SHP77 treated with DMSO at 0.1 percent for 48 hours (cell line): ENCODE measurements around the gene IQCC.

Source experiments
- DNase-seq: peaks from one replicate; lab custom pipeline; 2025; lab: John Stamatoyannopoulos, UW

IQCC gene

DNA sequence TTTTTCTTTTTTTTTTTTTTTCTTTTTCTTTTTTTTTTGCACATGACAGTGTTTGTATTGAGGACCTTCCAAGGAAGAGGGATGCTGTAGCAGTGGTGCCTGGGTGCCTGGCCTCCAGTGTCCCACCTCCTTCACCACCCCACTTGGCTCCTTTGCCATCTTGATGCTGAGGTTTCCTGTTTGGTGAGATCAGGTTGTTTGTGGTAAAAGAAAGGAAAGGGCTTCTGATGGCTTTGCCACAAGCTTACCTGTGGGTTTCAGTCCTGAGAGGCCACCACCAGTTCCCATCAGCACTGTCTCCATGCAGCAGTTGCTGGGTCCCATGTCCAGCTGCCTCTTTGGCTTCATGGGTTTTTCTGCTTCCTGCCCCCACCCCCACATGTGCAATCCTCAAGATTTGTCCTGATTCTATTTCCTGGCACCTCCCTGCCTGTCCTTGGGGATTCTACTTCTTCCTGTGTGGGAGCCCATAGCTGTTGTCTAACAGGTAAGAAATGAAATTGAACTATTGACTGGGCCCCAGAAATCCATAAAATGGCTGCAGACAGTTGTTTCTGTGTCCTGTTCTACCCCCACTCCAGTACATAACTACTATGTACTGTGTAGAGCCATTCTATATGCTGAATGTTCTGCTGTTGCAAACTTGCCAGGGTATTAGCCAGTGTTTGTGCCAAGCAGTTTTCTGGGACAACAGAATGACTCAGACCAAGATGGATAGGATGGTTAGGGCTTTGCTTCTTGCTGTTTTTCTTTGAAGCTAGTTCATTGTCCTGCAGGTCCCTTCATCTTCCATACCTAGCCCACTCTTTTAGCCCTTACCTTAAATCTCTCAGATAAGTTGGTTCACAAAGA, 9.3 kb upstream of the IQCC start:
- no peak for DNase-seq

GRCh38 chr1:32197074-32197473, 8.4 kb upstream of the IQCC start:
- no peak for DNase-seq

DNA sequence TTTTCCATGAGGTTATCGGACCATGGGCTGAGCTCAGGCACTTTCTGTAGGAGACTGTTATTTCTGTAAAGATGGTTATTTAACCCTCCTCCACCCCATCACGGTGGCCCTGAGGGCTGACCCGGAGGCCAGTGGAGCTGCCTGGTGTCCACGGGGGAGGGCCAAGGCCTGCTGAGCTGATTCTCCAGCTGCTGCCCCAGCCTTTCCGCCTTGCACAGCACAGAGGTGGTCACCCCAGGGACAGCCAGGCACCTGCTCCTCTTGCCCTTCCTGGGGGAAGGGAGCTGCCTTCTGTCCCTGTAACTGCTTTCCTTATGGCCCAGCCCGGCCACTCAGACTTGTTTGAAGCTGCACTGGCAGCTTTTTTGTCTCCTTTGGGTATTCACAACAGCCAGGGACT, 7.6 kb upstream of the IQCC start:
- no peak for DNase-seq

- no peak for DNase-seq
Observed at GRCh38 chr1:32198237-32199042, 7.0 kb upstream of the IQCC start.

DNA sequence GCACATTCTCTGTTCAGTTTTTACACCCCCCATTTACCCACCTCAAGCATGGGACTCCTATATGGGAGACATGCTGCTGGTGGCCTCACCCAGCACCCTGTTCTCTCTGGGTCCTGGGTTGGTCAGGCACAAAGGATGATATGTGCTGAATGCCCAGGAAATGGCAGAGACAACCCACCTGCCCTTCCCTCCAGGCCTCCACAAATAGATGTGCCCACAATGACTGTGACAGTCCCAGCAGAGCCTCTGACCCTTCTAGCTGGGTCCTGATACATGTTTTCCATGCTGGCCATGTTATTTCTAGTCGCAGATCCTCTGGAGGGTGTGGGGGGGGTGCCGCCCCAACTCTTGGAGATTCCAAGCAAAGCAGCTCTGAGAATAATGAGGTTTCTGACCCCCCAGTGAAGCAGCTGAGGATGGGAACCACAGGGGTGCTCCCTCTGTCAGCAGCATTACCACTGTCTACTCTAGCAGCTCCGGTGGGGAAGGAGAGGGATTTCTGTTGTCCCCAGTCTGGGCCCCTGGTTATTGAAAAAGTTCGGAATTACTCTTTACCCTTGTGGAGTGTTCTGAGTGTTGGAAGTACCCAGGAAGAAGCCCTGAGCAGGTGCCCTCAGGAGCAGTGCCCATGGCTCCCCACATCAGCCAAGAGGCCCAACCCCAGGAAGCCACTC, 6.3 kb upstream of the IQCC start:
- DNase-seq, result no peak

GRCh38 chr1:32199717-32200072, 5.8 kb upstream of the IQCC start:
- no peak for DNase-seq

GRCh38 chr1:32200226-32201010, 5.1 kb upstream of the IQCC start, which contains the start of gene CCDC28B:
CCDC28B (plus strand) TSS chr1:32200595; CDS start chr1:32201936, 1,341 bp downstream.
- DNase-seq, result peak; percentile 36

DNA sequence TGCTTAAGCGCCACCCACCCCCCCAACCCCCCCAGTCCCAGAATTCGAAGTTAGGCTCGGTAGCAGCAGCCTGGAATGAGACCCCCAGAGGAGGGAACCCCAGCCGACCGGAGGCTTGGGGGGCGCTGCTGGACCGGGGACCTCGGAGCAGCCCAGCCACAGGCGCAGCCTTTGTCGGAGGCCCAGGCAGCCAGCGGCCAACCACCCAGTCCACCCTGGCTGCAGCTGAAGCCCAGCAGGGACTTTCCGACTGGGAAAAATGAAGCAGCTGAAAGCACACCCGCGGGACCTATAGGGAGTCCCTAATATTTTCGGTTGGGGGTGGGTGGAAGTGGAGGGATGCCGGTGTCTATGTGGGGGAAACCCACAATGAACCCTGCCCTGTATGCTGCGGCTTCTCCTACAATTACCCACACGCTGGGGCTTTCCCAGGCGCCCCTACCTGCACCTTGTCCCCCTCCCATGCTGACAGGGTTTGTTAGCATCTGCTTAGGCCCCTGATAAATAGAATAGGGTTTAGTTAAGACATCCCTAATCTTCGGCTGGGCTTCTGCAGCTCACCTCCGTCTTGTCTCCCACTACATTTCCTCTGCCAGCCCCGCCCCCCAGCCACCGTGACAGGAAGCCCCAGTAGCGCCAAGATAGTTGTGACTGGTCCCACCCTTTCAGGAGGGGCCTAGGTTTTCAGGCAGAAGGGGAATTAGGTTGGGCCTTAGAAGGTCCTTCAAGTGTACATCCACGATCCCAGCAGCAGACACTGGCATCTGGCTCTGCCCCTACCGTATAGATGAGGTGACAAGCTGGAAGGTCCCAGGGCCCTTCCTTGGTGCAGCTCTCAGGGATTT, 4.2 kb upstream of the IQCC start:
- DNase-seq, result no peak

DNA sequence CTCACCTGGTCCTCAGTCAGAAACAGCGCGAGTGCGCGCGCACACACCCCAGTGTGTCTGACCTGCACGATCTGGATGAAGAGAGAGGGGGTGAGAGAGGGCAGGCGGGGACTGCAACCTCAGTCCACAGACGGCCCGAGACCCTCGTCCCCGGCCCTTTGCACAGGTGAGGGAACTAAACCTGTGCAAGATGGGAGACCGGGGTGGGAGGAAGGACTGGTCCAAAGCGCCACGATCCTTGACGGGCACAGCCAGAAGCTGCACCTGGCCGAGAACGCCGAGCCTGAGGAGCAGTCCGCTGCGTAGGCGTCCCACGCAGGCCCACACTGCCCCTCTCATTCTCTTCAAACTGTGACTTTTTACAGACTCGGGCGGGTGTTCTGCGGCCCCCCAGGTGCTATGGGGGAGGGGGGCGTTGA, 519 bp upstream of the IQCC start:
- DNase-seq, result no peak

GRCh38 chr1:32208469-32208868, 3.0 kb downstream of the IQCC start:
- DNase-seq, result no peak

DNA sequence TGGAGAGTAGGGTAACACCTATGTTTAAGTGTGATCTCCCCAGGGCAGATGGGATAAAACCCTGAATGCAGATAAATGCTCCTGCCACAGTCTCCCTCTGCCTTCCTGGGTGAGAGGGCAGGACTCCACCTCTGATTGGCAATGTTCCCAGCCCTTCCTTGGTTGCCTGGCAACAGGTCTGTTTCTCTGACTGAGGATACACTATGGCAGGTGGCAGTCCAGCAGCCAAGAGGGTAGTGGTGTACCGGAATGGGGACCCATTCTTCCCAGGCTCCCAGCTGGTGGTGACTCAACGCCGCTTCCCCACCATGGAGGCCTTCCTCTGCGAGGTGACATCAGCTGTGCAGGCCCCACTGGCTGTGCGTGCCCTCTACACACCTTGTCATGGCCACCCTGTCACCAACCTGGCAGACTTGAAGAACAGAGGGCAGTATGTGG, 3.4 kb downstream of the IQCC start, which contains the start of gene DCDC2B:
TSS of gene DCDC2B (plus strand) at position 199 of the 438 bp plus-strand sequence. CDS start at position 204, 5 bp downstream.
- DNase-seq, result peak; percentile 93

- DNase-seq, result peak; percentile 33
Observed at GRCh38 chr1:32215629-32216480, 10.4 kb downstream of the IQCC start.

DNA sequence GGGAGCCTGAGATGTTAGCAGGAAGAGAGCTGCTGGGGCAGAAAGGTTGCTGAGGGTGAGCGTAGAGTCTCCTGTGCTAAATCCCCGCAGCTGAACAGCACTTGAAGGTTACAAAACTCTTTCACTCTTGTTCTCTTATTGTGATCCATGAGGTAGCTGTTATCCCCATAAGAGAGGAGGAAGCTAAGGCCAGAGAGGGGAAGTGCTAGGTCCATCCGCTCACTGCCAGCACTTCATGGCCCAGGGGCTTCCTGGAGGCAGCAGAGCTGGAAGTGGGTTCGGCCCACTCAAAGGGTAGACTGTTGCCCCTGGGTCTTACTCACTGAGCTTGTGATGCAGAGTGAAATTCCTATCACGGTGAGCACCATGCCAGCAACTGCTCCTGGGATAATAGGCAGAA, 11.1 kb downstream of the IQCC start:
- no peak for DNase-seq

DNA sequence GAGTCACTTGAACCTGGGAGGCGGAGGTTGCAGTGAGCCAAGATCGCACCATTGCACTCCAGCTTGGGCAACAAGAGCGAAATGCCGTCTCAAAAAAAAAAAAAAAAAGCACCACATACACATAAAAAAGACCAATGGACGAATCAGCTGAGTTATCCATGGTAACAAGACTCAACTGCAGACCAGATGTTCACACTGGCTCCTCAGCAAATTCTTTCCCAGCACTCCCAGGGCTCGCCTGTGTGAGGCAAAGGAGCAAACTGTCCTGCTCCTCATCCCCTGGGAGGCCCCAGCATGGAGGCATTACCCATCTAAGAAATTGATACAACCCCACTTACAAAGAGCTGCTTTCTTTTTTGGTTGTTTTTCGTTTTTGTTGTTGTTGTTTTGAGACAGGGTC, 13.6 kb downstream of the IQCC start:
- no peak for DNase-seq

DNA sequence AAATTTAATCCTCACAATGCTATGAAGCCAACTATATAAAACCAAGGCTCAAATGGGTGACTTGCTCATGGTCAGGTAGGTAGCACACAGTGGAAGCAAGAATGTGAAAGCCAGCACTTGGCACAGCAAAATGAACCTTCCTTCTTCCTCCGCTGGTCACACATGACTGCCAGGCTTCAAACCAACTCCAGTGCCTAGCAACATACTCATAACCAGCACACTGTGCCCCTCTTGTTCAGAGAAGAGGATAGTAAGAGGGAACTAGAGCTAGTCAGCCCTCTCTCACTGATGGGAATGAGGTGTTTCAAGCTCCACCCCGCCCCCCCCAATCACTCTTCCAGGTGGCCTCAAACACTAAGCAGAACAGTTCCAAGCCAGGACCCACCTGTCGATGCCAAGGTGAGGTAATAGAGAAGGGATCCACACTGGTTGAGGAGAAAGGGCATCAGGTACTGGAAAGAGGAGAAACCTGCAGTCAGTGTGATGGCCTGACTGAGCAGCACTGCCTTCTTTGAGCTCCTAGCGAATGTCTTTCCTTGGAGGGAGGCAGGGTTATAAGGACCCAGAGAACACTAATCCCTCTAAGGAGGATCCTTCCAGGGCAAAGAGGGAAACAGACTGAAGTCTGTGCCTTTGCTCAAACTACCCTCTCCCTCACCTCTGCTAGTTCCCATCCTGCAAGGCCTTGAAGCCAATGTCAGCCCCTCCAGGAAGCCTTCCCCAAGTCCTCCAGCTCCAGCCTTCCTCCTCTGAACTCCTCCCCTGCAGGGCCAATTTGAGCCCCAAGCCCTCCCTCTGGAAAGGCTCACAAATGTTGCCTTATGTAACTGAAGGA, 15.5 kb downstream of the IQCC start:
- DNase-seq, result no peak

GRCh38 chr1:32221581-32221979, 16.1 kb downstream of the IQCC start:
- no peak for DNase-seq

DNA sequence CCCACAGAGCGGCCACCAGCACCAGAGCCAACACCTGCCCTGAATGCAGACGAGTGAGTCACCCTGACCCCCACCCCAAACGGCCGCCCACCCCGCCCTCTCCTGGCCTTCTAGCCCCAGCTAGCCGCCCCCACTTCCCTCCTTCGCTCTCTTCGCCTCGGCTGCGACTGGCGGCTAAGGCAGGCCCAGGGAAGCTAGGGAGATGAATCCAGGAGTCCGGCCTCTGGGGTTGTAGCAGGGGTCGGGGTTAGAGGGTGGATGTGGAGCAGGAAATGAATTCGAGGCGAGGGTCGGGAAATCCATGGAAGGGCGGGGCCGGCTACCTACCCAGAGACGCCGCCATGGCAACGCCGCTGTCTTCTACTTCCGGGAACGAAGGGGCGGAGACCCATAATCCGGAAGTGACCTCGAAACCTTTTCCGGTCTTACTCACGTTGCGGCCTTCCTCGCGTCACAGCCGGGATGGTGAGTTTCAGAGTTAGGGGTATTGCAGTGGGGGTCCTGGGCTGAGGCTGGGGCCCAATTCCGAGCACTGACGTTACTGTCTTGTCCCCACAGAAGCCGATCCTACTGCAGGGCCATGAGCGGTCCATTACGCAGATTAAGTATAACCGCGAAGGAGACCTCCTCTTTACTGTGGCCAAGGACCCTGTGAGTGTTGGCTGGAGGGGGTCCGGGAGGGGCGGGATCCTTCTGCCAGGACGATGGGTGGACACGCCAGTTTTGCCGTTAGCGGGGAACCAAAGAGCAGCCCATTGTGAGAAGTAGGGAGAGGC, 16.7 kb downstream of the IQCC start, which contains the start of the genes EIF3I and TMEM234:
TSS of gene EIF3I (plus strand) at position 428 of the 776 bp plus-strand sequence. CDS start at position 463, 35 bp downstream.
TSS of gene TMEM234 (minus strand) at position 374 of the 776 bp plus-strand sequence. CDS start at position 343, 31 bp downstream.
- DNase-seq, result peak; percentile 94

- DNase-seq, result no peak
Observed at GRCh38 chr1:32223683-32224082, 18.2 kb downstream of the IQCC start.
